ENCODE results near the gene PTPRG.
A peak's percentile ranks its signal among the peaks of the same experiment; 100 is the strongest.

PTPRG gene

DNA sequence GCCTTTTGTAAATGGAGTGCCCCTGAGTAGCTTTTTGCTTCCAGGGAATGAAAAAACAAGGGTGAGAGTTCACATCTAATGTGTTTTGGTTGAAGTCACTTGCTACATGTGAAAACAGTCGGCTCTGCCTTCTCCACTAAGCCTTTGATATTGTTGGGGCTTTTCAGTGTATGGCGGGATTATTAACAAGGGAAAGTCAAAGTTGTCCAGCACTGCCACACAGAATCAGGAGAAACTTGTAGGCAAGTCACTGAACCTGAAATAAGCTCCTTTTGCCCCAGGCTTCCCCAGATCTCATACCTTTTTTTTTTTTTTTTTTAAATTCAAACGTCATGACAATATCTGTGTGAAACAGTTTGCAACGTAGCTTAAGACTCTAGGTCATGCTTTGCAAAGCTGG lies 564.0 kb downstream of the PTPRG start:
- DNase-seq (ENCODE audit: low read depth), result peak; percentile 5
- H3K4me3 ChIP-seq (ENCODE audit: low read length), result no peak overlapping the region
- TF ChIP-seq CTCF (IDR thresholded peaks at IDR 0.05; ENCODE audit: insufficient read depth, low read depth, low read length, missing control alignments), result no peak

DNA sequence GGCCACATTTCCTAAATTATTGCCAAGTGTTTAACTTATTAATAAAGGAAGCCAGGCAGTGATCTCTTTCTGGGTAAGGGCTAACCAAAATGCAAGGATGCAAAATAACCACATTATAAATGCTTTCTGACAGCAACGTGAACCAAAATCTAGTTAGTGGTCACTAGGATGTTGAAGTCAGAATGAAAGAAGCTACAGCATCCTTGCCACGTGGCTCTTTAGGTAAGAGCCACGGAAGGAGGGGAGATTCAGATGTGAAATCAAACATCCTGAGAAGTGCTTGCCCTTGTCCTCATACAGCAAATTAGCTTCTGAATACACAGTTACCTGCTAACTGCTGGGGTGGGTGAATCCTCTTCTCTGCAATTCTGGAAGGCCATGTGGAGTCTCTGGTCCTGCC lies 565.7 kb downstream of the PTPRG start:
- no peak overlapping the region for H3K4me3 ChIP-seq (ENCODE audit: low read length)
- DNase-seq (ENCODE audit: low read depth), result no peak
- no peak for TF ChIP-seq CTCF (IDR thresholded peaks at IDR 0.05; ENCODE audit: insufficient read depth, low read depth, low read length, missing control alignments)

- no peak for TF ChIP-seq CTCF (IDR thresholded peaks at IDR 0.05; ENCODE audit: insufficient read depth, low read depth, low read length, missing control alignments)
- peak; percentile 6 for DNase-seq (ENCODE audit: low read depth)
- no peak overlapping the region for H3K4me3 ChIP-seq (ENCODE audit: low read length)
These were observed 566.7 kb downstream of the PTPRG start for GRCh38 chr3:62128051-62128450.

- TF ChIP-seq CTCF (IDR thresholded peaks at IDR 0.05; ENCODE audit: insufficient read depth, low read depth, low read length, missing control alignments), result no peak
- no peak overlapping the region for H3K4me3 ChIP-seq (ENCODE audit: low read length)
- DNase-seq (ENCODE audit: low read depth), result no peak
These were observed 567.3 kb downstream of the PTPRG start for GRCh38 chr3:62128681-62129080.

- DNase-seq (ENCODE audit: low read depth), result no peak
- TF ChIP-seq CTCF (IDR thresholded peaks at IDR 0.05; ENCODE audit: insufficient read depth, low read depth, low read length, missing control alignments), result no peak
- no peak overlapping the region for H3K4me3 ChIP-seq (ENCODE audit: low read length)
These were observed 569.7 kb downstream of the PTPRG start for GRCh38 chr3:62131050-62131449.

DNA sequence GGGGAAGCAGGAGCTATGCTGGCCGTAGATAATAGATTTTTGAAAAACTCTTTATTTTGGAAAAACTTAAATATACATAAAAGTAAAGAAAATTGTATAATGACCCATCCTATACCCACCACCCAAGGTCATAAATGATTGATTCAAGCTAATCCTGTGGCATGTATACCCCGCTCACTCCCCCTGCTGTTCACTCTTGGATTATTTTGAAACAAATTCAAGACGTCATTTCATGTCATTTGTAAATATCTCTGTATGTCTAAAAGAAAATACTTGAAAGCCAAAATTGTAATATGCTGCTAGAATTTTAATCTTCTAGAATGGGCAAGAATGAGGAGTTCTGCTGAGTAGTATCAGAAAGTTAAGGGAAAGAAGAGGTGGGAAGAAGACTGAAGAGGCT lies 570.2 kb downstream of the PTPRG start:
- TF ChIP-seq CTCF (IDR thresholded peaks at IDR 0.05; ENCODE audit: insufficient read depth, low read depth, low read length, missing control alignments), result peak; percentile 31
- peak; percentile 16 for DNase-seq (ENCODE audit: low read depth)
- no peak overlapping the region for H3K4me3 ChIP-seq (ENCODE audit: low read length)

- TF ChIP-seq CTCF (IDR thresholded peaks at IDR 0.05; ENCODE audit: insufficient read depth, low read depth, low read length, missing control alignments), result no peak
- no peak for DNase-seq (ENCODE audit: low read depth)
- no peak overlapping the region for H3K4me3 ChIP-seq (ENCODE audit: low read length)
These were observed 570.7 kb downstream of the PTPRG start for GRCh38 chr3:62132027-62132602.
